GM18909 (cell line): ENCODE measurements around the gene NPC1.
A peak's percentile ranks its signal among the peaks of the same experiment; 100 is the strongest.
"Not testable (repeated sequence)": the region's sequence is repeated elsewhere in the genome, so short reads cannot be mapped to it uniquely, and the experiment has no call there.

Experiments
- ATAC-seq: cut with Tn5 transposase; IDR thresholded peaks from one replicate; pipeline ENCODE4 v1.9.1; 2021; ENCODE audit warnings: mild to moderate bottlenecking; ENCODE audit not compliant: unreplicated experiment, poor library complexity

Gene NPC1

GRCh38 chr18:23586249-23587196 is at the start of gene NPC1:
Gene NPC1 (minus strand): TSS chr18:23586506. CDS start chr18:23586343, 163 bp downstream.
- ATAC-seq, result peak; percentile 91

DNA sequence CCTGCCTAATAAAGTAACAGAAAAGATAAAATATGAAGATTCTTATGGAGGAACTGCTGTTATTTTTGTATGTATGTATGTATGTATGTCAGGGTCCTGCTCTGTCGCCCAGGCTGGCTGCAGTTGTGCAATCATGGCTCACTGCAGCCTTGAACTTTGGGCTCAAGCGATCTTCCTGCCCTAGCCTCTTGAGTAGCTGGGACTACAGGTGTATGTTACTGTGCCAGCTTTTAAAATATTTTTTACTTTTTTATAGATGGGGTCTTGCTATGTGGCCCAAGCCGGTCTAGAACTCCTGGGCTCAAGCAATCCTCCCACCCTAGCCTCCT is 49.7 kb upstream of the NPC1 start:
- no peak for ATAC-seq

DNA sequence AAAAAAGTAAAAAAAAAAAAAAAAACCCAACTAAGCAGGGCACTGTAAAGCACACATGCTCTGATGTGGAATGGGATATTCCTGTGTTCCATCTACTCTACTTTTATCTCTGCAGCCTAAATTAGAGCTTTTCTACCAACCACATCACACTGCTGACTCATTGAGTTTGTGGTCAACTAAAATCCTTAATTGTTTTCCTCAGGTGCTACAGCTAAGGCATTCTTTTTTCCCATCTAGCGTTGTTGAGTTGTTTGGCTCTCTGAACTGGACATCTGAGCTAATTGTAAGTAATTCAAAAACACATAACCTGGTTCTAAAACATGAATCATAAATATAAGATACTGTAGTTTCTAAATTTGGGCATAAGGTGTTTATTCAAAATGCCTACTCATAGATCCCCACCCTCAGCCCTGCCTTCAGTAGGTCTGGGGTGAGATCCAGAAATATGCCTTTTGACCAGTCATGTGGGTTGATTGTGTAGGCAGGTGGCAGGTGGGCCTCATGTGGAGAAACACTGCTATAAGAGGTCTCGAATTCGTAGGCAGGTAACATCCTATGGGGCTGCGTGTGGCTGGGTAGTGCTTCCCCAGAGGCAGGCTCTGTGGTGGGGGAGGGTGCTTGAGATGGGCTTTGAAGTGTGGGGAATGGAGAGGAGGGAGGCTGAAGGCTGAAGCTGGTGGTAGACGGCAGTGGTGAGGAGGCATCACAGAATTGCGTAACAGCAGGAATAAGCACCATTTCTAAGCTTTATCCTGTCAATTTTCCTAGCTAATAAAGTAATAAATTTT is 49.2 kb upstream of the NPC1 start:
- no peak for ATAC-seq

GRCh38 chr18:23634692-23635091 is 48.4 kb upstream of the NPC1 start:
- ATAC-seq, result no peak

DNA sequence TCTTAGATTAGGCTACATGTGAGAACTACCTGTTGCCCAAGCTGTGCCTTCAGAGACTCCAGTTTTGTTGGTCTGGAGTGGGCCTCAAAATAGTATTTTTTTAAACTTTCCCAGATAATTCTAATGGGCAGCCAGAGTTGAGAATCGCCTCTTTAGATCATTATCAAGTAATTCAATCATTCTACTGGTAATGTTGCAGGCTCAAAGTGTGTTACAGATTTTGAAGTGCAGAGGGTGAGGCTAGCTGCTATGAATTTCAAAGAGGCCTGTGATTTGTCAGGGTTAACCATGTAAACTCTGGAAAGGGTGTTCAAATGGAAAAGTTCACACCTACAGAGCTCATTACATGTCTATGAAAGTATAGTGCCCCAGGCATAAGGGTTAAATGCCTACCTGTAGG is 46.3 kb upstream of the NPC1 start:
- no peak for ATAC-seq

- no peak for ATAC-seq
Measured at GRCh38 chr18:23631746-23632145, 45.4 kb upstream of the NPC1 start.

- no peak for ATAC-seq
Measured at GRCh38 chr18:23631312-23631711, 45.0 kb upstream of the NPC1 start.

DNA sequence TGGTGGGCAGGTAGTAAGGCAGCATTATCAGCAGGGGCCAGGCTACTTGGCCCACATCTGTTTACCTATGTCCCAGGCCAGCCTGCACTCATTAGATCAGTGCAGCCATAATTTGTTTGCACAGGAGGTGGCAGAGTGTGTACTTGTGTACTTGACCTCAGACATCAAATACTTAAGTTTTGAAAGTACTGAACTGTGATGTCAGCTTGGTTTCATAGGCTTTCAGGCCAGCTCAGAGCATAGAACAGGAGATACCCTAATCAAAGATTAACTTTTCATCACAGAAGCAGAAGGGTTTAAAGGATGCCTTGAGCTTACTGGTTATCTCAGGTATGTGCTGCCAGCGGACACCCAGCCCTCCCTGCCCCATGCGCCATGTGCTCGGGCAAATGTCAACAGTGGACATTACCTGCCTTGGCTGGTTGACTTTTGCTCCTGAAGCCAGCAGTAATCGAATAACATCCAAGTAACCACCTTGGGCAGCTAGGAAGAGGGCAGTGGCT is 43.2 kb upstream of the NPC1 start:
- peak; percentile 95 for ATAC-seq

DNA sequence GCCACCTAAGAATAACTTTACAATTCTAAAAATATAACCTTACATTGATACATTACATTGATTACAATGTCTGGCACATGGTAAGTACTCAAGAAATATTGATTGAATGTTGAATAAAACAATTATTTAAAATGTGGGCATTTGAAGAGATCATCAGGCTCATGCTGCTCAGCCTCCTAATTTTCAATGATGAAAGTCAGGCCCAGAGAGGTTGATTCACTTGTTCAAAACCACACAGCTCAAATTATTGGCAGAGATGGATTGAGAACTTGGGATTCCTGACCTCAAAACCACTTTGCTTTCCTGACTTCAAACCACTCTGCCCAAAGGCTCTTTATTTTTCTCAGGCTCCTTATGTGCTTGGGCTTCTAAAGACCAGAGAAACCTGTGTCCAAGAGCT is 41.7 kb upstream of the NPC1 start:
- ATAC-seq, result no peak

- no peak for ATAC-seq
Measured at GRCh38 chr18:23627321-23627720, 41.0 kb upstream of the NPC1 start.

- ATAC-seq, result no peak
Measured at GRCh38 chr18:23626451-23627279, 40.4 kb upstream of the NPC1 start.

DNA sequence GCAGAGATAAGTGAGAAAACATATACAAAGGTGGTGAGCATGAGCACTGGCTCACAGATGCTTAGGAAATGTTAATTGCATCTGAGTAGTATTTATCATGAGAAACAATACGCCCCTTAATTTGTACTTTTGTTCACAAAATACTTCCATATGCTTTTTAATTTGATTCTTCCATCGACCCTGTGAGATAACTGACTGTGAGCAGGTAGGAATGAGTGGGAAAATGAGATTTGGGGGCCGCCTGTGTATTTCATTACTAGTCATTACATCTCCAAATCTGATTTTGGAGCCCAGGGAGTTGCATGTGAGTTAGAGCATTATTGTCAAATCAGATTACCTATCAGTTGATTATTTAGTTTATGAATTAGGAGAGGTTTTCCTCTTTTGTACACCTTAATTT is 36.7 kb upstream of the NPC1 start:
- no peak for ATAC-seq

DNA sequence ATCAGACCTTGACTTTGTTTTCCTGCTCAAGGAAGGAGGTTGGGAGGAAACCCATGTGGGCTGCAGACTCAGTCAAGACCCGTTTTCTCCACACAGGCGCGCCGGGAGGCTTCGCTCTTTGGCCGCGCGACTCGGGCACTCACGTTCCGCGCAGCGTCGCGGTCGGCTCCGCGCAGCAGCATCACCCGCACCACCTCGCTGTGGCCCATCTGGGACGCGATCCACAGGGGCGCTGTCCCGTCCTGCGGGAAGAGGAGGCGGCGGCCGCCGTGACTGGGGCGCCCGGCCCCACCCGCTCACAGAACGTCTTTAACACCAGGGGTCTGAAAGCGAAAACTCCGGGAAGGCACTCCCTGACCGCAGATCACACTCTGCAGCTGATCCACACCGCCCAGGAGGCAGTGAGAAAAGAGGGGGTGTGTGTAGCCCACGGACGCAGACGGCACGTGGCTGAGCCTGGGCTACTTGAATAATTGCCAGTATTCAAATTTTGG is 33.1 kb upstream of the NPC1 start:
- peak; percentile 28 for ATAC-seq

DNA sequence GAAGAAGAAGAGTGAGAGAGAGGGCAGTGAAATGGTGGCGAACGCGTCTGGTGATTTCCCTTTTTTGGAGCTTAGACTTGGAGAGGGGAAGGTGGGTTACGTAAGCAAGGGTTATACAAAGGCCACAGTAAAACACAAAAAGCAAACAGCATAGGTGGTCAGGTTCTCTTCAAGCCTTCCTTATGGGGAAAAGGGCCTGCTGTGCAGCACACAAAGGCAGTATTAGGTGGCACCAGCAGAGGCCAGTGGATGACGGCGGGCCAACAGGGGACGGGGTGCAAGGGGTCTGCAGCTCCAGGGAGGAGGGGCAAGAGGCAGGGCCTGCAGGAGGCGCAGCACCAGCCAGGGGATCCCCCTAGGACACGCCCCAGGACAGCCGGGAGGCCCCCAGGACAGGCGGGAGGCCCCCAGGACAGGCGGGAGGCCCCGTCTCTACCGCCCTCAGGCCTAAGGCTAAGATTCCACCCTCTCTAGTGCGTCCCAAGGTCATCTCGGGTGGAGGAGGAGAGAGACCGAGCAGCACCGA is 32.6 kb upstream of the NPC1 start:
- peak; percentile 44 for ATAC-seq

- peak; percentile 60 for ATAC-seq
Measured at GRCh38 chr18:23617412-23618014, 31.2 kb upstream of the NPC1 start.

GRCh38 chr18:23616258-23616657 is 30.0 kb upstream of the NPC1 start:
- no peak for ATAC-seq

DNA sequence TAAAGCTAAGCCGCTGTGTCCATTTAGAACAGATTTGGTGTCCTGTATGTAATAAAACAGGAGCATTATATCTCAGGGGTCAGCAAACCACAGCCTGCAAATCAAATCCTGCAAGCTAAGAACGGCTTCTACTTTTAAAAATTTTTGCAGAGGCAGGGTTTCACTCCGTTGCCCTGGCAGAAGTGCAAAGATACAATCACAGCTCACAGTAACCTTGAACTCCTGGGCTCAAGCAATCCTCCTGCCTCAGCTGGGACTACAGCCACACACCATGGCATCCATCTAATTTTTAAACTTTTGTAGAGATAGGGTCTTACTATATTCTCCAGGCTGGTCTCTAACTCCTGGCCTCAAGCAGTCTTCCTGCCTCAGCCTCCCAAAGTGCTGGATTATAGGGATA is 28.6 kb upstream of the NPC1 start:
- ATAC-seq, result no peak

GRCh38 chr18:23614413-23614812 is 28.1 kb upstream of the NPC1 start:
- ATAC-seq, result no peak

DNA sequence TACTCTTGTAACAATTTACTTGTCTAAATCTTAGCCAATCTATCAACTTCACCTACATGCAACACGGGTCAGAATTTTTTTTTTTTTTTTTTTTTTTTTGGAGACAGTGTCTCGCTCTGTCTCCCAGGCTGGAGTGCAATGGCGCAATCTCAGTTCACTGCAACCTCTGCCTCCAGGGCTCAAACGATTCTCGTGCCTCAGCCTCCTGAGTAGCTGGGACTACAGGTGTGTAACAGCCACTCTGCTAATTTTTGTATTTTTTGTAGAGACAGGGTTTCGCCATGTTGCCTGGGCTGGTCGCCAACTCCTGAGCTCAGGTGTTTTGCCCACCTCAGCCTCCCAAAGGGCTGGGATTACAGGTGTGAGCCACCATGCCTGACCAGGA is 26.8 kb upstream of the NPC1 start:
- ATAC-seq, result not testable (repeated sequence)
